Tongue (tissue), 2 donors: ENCODE data around the gene PLPPR1. TPM values are rescaled to one million over a fixed set of nuclear protein-coding genes. Genes with fewer than 3 reads are reported as not detected.
"Not testable (repeated sequence)": the region's sequence is repeated elsewhere in the genome, so short reads cannot be mapped to it uniquely, and the experiment has no call there.

ENCODE experiments used
- DNase-seq: peaks from one replicate; pipeline ENCODE4 v3.0.0-alpha.2; 2015
- total RNA-seq: library from RNA; depleted of rRNA; stranded (reverse); fragments of >200 nt; gene quantifications from one replicate; pipeline ENCODE4 v1.2.3, GENCODE V29; 2014

The PLPPR1 gene
- 0.92 TPM for total RNA-seq

DNA sequence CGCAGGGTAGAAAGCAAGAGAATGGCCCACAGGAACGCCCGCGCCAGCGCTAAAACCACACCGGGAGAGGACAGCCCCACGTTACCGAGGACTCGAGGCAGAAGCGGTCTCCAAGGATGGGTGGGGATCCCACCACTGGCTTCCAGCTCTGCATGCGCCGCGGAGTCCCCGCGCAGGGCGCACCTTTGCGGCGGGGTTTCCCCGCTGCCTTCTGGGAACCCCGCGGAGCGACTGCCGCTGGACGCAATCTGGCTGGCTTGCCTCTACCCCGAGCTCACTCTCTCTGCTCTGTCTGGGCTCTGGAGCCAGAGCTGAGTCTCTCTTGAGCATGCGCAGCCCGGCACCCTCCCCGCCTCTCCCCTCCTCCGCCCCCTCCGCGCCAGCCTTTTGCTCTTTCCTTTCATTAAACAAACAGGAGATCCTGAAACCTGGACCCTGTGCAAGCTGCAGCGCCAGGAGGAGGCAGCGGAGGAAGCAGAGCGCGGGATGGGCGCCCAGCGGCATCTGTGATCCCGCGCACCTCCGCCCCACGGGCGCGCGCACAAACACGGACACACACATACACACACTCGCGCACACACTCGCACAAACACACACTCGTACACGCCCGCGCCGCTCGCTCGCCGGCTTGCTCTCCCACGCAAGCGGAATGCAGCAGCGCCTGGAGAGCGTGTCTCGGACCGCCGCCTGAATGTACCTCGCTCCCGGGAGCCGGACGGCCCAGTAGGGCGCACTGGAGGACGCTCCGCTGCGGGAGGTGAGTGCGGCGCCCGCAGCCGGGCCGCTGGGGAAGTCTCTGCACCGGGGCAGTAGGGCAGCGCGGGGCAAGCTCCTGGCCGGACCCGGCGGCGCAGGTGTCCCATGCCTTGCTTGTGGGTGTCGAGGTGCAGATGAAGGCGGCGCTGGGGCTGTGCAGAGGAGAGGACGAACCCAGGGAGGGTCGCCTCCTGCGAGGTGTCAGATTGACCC, at the start of gene PLPPR1:
Gene PLPPR1, plus strand, starts transcription at position 382 of the 969 bp plus-strand sequence.
- DNase-seq, result peak; percentile 92

DNA sequence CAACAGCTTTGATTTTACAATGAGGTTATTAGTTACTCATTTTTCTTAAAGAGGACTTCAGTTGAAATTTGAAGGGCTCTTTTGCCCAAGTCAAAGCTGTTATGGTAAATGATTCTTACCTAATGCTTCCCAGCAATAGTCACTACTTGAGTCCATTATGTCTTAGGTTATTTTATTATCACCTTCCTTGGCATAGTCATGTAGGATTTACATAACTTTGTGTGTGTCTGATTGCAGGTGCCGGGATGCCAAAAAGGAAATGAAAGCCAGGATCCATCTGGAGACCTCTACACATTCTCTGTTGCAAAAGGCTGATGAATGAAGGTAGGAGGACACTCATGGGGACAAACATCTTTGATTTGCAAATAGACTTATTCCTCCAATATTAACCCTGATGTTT, 38.8 kb upstream of the PLPPR1 start:
- DNase-seq, result no peak

DNA sequence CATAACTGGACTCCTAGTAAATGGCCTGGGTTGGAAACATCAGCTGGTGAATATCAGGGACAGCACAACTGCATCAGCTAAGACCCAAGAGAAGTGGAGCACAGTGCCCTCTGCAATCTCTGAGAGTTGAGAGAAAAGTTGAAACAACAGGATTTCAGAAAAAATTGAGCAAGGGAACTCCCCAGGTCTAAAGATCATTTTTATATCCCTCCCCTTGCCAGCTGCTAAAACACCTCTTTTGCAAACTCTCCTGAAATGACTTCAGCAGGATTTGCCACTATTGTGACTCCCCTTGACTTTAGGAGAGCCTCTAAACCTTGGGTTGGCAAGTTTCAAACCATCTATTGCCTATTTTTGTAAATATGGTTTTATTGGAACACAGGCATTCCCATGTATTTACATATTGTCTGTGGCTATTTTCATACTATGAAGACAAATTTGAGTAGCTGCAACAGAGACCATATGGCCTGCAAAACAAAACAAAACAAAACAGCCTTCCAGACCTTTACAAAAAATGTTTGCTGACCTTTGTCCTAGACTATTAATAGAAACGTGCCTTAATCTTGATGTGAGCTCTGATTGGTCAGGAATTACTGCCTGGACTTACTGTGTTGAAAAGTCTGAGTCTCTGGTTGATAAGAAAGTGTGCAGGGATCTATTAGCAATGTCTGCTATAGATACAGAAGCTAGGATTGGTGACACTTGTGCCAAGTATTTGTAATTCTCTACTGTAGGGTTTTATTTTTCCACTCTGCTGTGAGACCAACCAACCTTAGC, 37.7 kb upstream of the PLPPR1 start:
- DNase-seq, result no peak

DNA sequence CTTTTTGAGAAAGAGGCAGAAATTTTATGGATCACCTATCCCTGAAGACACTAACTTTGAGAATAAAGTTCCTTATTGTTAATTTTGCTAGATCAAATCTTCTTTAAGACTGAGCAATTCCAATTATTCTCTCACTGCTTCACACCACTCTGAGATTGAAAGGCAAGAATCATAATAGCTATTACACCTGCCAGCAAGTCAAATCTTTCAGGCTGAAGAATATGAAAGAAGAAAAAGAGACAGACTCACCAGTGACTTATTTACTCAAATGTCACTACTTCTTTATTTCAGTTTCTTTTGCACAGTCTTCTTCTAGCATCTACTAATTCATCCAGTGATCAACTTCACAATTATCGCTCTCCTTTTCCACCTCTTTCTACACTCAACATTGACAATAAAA, 35.9 kb upstream of the PLPPR1 start:
- no peak for DNase-seq

DNA sequence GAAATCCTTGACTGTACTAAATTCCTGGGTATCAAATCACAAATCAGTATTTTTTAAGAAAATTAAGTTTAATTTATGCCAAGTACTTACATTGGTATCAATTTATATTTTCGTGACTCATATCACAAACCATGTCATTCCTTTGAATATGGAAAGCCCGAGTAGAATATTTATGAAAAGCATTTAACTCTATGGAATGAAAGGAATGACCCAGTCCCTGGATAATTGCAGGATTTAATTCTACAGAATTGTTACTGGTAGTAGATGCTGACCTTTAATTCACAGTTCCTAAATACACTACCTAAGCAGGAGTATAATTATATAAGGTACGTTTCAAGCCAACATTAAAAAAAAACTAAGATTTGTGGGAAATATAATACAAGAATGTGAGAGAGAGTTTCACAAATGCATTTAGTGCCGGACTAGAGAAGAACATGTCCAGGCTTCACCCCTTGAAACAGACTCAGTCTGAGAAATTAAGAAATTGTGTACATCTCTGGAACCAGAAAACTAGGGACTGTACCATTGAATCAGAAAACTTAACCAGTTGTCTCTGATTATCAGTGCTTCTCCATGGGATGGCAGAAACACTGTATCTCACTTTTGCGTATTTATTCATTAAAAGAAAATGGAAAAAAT, 28.5 kb upstream of the PLPPR1 start:
- DNase-seq, result no peak

DNA sequence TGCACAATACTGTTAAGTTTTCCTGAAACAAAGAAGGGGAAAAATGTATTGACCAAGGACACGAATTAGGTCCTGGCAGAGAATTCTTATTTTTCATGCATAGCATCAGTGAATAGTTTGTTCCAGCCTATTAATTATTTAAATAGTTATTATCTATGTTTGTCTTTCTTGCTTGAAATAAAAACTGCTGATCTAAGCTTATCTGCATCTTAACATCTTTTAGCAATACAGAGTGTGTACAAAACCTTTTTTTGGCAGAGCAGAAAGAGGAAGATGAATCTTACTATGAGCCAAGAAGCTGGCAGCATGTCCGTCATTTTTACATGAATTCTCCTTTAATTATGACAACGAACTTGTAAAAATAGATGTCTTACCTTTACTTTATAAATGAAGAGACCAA, 23.3 kb upstream of the PLPPR1 start:
- DNase-seq, result no peak

DNA sequence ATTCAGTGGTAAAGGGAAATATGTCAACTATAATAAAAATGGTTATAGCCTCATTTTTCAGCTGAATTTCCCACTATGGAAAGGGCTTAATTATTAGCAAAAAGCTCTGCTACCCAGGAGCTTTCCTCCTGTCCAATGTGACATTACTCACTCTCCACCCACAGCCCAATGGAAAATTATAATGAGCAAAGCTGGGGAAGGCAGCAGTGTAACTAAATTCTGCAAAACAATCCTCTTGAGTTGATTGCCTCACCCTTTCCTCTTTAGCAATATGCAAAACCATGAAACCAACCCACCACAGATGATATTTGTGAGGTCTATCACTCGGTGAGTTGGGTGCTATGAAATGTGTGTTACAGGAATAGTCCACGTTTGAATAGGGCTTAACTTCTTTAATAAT, 14.0 kb upstream of the PLPPR1 start:
- no peak for DNase-seq

DNA sequence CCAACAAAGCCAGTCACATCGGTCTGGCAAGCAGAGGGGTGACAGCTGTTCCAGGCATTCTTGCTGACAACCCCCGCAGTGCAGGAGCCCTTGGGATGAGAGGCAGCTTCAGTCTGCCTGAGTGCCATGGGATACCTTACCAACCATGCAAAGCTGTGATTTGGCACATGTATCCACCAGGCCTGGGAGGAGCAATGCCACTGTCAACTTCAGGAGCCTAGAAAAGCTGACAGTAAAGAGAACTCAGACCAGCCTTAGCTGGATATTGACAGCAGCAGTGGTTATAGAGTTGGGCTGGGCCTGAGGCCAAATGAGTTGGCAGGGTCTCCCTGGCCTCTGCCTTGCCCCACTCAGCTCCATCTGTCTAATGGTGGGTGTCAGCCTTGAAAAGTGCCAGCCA, 10.1 kb upstream of the PLPPR1 start:
- DNase-seq, result peak; percentile 92

DNA sequence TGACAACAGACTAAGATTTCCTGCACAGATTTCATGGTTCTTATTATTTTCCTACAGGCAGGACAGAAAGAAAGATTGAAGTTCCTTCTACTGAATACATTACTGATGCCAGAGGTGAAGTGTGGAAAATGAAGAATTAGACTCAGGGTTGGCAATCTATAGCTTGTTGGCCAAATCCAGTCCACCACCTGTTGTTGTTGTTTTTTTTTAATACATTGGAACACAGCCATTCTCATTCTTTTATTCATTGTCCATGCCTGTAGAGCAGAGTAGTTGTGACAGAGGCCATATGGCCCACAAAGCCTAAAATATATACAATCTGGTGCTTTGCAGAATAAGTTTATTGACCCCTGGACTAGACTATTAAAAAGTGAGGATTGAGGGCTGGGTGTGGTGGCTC, 5.8 kb upstream of the PLPPR1 start:
- peak; percentile 76 for DNase-seq

DNA sequence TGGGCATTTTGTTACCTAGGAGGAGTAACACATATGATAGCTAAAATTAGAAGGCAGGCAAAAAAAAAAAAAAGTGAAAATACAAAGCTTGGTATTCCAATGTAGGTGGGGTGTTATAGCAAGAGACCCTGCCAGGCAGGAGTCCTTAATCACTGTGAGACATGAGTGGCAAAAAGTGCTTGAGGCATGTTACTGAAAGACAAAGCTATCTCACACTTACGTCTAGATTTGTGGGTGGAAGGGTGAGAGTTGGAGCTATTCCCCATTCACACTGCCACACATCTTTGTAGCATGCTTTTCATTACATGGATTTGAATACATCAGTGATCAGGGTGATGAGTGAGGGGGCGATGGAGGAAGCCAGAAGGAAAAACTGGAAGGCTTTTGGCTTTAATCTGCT, 2.6 kb upstream of the PLPPR1 start:
- DNase-seq, result no peak

DNA sequence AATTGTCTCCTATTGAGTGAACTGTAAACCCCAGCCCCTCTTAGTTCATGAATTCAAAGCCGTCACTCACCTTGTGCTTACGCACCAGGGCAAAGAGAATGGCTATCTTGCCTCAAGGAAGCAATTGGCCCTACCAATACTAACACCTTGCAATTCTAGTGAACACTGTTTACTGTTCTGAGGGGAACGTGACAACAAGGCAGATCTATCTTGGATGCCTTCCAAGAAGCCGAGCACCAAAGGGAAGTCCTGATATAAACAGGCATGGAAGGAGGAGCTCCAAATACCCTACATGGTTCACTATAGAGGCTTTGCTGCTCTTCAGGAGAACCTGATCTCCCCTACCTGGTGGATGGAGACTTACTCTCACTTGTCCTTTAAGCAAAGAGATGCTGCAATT, 1.7 kb upstream of the PLPPR1 start:
- peak; percentile 27 for DNase-seq

DNA sequence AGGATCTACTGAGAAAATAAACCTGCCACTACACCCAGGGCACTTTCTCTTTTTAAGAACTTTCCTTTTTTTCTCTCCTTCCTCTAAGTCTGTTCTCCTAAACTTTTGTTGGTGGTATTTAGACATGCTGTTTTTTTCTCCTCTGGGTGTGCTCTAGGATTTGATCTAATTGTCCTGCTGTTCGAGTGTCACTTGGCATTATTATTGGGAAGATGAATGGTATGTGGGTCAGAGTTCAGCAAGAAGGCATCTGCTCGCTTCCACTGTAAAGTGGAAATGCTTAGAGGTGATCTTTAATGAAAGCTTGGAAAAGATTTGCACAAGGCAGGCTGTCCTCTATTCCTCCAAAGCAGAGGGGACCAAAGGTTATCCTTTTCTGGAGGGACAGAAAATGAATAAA, 1.3 kb upstream of the PLPPR1 start:
- no peak for DNase-seq

DNA sequence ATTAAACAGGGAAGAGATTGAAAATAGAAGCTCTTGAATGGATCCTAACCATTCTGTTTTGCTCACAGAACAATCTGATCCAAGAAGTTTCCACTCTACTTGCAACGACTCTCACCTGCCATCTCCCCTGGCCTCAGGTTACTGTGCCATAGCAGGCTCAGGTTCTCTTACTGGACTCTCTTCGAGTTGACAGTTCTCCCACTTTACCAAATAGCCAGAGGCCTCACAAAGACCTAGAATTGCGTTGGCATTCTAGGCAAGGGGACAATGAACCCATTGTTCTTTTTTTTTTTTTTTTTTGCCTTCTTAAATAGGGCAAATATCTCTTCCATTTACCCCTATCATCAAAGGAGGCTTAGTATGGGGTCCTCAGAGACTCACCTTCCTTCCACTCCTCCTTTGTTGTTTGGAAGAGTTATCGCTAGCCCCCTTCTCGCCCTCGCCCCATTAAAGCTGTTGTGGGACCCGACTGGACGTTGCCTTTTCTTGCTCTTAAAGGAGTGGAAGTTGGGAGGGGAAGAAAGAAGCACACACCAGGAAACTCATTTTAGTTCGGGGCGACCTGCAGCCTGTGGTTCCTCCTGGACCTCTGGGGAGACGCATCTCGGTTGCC, 688 bp upstream of the PLPPR1 start:
- DNase-seq, result peak; percentile 15

DNA sequence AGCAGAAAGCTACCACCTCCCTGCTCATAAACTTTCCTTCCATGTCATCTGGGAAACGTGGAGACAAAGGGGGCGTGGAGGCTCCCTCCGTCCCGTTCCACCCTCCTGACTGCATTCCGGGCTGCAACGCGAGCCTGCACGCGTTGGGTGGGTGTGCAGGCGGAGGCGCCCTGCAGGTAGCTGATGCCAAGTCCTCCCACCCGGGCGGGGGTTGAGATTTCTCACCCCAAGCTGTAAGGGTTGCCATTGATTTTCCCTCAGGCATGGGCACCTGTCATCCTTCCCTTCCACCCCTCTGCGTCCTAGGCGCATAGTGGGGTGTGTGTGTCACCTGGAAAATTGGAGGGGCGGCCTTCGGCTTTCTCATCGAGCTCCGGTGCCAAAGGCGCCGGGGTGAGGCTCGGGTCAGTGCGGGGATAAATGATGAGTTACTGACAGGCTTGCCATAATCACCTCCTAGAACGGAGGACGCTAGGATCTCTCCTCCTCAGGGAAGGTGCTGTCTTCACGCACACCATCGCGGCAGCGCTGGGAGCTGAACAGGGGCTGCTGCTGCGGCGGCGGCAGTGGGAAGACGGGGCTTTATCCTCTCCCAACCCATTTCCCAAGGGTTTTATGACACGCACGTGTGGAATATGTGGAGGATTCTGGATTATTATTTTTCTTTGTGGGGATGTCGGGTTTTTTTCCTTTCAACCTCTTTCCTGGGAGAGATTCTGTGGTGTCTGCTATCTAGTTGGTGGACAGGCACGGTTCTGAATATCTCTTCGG, 973 bp downstream of the PLPPR1 start:
- DNase-seq, result peak; percentile 23

DNA sequence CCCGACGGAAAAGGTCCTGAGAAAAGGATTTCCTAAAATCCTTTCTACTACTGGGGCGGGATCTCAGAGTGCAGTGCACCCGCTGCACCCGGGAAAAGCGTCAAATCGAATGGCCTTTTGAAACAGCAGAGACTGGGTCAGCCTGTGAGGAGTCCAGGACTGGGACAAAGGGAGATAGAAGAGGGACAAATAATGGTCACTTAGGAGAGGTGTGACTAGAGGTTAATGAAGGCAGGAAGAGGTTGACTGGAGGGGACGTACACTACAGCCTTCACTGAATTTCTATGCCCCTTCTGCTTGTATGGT, 1.5 kb downstream of the PLPPR1 start:
- DNase-seq, result no peak

DNA sequence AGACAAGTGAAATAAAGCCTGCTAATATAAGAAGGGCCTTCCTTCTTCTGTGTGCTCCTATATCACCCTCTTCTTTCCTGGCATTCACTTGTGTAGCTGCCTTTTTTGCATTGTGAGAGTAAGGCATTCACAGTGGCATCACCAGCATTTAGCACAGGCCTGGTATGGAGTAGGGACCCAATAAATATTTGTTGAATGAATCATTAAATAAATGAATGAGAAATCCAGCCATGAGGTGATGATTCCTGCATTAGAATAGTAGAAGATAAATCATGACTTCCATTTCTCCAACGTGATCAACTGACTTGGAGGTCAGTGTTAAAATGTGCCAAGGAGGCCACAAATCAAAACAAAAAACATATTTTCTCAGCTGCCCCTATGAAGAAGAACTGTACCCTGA, 3.9 kb downstream of the PLPPR1 start:
- DNase-seq, result no peak

DNA sequence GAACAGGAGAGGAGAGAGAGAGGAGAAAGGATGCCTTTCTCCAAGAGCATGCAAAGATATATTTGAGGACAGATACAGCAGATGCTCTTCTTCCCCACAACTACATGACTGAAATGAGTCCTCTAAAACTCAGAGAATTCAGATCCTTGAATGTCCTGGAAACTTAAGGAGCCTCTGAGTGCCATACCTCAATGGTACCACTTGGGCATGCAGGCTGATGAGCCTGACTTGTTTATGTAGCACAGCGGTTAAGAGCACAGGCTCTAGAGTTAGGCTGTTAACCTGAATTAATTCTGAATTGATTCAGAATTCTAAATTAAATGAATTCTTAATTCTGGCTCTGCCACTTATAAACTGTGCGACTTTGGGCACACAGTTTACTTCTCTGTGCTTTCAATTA, 5.7 kb downstream of the PLPPR1 start:
- no peak for DNase-seq

DNA sequence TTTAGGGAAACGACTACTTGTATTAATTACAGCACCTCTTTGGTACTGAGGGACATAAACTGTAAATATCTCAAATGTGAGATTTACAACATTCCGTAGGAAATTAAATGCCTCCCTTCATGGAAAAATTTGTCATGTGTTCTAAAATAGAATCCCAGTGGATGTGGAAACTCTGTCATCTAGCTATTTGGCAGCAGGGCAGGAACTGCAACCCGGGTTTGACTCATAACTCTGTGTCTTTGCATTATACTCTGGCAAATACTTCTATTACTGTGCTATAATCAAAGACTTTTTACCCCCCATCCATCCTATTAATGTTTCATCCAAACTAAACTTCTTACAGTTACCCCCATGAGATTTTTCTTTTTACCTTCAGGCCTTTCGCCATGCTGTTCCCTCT, 6.6 kb downstream of the PLPPR1 start:
- no peak for DNase-seq

DNA sequence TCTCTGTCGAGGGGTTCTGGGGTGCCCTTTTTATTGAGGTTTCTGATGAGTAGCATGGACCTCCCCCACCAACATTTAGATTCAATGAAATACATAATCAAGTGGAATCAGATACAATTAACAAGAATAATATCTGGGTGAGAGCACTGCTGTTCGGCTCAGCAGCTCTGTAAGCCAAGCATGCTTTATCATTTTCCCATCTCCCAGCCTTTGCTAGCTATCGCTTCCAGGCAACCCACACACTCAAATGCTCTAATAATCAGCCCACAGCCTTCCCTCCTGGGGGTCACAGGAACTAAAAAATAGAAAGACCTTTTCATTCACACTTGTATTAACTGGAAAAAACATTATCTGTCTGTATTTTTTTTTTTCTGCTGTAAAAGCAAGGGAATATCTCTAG, 8.9 kb downstream of the PLPPR1 start:
- DNase-seq, result no peak

DNA sequence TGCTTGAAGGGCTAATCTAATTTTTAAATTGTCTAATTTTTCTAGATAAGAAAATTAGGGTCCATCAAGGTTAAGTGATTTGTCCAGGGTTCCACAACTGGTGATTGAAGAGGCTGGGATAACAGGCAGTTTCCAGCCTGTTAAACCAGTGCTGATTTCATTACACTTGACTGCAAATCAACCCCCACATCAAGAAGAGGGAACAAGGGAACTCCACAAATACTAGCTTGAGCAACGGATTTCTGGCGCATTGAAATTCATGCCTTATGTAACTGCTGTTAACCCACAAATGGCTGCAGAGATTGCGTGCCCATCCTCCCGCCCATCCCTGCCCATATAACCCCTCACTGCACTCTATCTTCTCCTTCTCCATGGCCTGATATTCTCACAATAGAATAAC, 10.0 kb downstream of the PLPPR1 start:
- no peak for DNase-seq

DNA sequence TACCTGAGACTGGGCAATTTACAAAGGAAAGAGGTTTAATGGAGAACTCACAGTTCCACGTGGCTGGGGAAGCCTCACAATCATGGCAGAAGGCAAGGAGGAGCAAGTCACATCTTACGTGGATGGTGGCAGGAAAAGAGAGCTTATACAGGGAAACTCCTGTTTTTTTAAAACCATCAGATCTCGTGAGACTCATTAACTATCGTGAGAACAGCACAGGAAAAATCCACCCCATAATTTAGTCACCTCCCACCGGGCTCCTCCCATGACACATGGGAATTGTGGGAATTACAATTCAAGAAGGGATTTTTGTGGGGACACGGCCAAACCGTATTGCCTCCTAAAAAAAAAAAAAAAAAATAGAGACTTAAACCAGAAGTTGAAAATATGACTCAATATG, 11.1 kb downstream of the PLPPR1 start:
- not testable (repeated sequence) for DNase-seq

DNA sequence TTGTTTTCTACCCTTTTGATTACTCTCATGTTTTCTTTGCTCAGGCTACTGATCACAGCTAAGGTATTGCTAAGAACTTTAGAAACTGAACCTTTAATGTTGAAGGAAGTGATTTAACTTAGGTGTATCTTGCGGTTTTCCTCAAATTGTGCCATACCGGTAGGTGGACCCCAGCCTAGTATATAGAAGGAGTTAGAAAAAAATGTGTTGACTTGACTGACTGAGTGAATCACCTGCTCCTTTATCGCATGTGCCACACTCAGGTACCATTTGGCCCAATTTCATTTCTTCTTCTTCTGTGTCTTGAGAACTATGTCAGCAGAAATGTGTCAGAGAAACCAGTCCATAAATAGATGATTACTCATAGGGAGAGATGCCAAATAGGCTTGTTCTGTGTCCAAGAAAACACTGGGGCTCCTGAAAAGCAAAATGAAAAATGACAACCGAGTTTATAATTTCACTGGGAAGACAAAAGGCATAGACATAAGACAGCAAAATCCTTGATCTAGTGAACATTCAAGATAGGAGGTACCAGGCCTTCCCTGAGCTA, 19.4 kb downstream of the PLPPR1 start:
- peak; percentile 42 for DNase-seq
